Caco-2 (cell line): ENCODE data around the gene ERFE. TPM values are rescaled to one million over a fixed set of nuclear protein-coding genes. Genes with fewer than 3 reads are reported as not detected.

Experiments used
- BruUV-seq: library from RNA; stranded (reverse); fragments of 400-500 nt; replicated peaks from 2 replicates; lab custom pipeline; 2021; lab: Mats Ljungman, UMichigan
- CTCF ChIA-PET: fragments of 300-600 bp; sonication (Branson Sonifier 250); formaldehyde crosslinking; loops from one replicate; lab custom pipeline; 2022; ENCODE audit warnings: antibody characterized with exemption; lab: Charles Lee
- POLR2A ChIA-PET: fragments of 300-600 bp; sonication (Branson Sonifier 250); formaldehyde crosslinking; loops from one replicate; lab custom pipeline; 2022; ENCODE audit warnings: antibody characterized with exemption; lab: Charles Lee
- DNase-seq, 2 experiments: peaks; one replicate each; pipeline versions ENCODE4 v3.0.0 to v3.0.0-alpha.2; 2020 to 2022
- H3K27me3 ChIP-seq: replicated peaks from 2 replicates; pipeline ENCODE4 v1.6.0; 2011; ENCODE audit warnings: low read length; ENCODE audit not compliant: control insufficient read depth, insufficient read depth
- H3K36me3 ChIP-seq: 2 replicates; pipeline ENCODE4 v1.5.1; 2011; ENCODE audit warnings: low read length; ENCODE audit not compliant: control insufficient read depth, insufficient read depth
- H3K4me1 ChIP-seq: fragments of 250-450 bp; sonication (Bioruptor Pico); 2 replicates; pipeline ENCODE4 v1.5.1; 2020; ENCODE audit warnings: mild to moderate bottlenecking
- H3K4me3 ChIP-seq: 2 replicates; pipeline ENCODE4 v1.5.1; 2011; ENCODE audit warnings: low read depth, mild to moderate bottlenecking, control low read depth, low read length
- H3K9me3 ChIP-seq: fragments of 250-450 bp; sonication (Bioruptor Pico); 2 replicates; pipeline ENCODE4 v1.5.1; 2020; ENCODE audit warnings: mild to moderate bottlenecking, moderate library complexity
- H3K27ac Mint-ChIP-seq: one replicate; pipeline ENCODE4 v1.8.0; 2022; ENCODE audit warnings: mixed read lengths; ENCODE audit not compliant: unreplicated experiment
- H3K27me3 Mint-ChIP-seq: one replicate; pipeline ENCODE4 v1.8.0; 2022; ENCODE audit warnings: mixed read lengths; ENCODE audit not compliant: insufficient read depth, unreplicated experiment
- H3K36me3 Mint-ChIP-seq: one replicate; pipeline ENCODE4 v1.8.0; 2022; ENCODE audit warnings: mild to moderate bottlenecking, mixed read lengths; ENCODE audit not compliant: insufficient read depth, unreplicated experiment
- H3K4me1 Mint-ChIP-seq: one replicate; pipeline ENCODE4 v1.8.0; 2022; ENCODE audit warnings: low read depth, mixed read lengths; ENCODE audit not compliant: unreplicated experiment
- H3K4me3 Mint-ChIP-seq: one replicate; pipeline ENCODE4 v1.8.0; 2022; ENCODE audit warnings: mild to moderate bottlenecking, moderate library complexity, mixed read lengths; ENCODE audit not compliant: unreplicated experiment
- H3K9me3 Mint-ChIP-seq: one replicate; pipeline ENCODE4 v1.8.0; 2022; ENCODE audit warnings: mixed read lengths; ENCODE audit not compliant: unreplicated experiment
- intact Hi-C: fragments of 100-400 bp; cut with micrococcal nuclease; formaldehyde crosslinking; loops from one replicate; pipeline ENCODE4 v1.10.0; 2022; ENCODE audit not compliant: unreplicated experiment
- total RNA-seq: library from RNA; stranded (reverse); gene quantifications from 2 replicates; pipeline ENCODE4 v1.2.3, GENCODE V29; 2022
- TF ChIP-seq, protein P1 (sequence below), 2 experiments: fragments of 200-600 bp in 1 of 2; IDR thresholded peaks; 1 replicate in 1 of 2; 2 replicates in 1 of 2; pipeline versions ENCODE4 v1.5.1 to v1.8.0; 2011 to 2022; ENCODE audit warnings: antibody characterized with exemption in 1 of 2, control low read depth in 1 of 2, inconsistent platforms in 1 of 2, low read depth in 1 of 2, low read length in 1 of 2, mild to moderate bottlenecking in 1 of 2, moderate library complexity in 1 of 2; ENCODE audit not compliant: insufficient read depth in 1 of 2, severe bottlenecking in 1 of 2, unreplicated experiment in 1 of 2

The ERFE gene
- total RNA-seq, 1 experiment from 2014 or later = 1.4 TPM

DNA sequence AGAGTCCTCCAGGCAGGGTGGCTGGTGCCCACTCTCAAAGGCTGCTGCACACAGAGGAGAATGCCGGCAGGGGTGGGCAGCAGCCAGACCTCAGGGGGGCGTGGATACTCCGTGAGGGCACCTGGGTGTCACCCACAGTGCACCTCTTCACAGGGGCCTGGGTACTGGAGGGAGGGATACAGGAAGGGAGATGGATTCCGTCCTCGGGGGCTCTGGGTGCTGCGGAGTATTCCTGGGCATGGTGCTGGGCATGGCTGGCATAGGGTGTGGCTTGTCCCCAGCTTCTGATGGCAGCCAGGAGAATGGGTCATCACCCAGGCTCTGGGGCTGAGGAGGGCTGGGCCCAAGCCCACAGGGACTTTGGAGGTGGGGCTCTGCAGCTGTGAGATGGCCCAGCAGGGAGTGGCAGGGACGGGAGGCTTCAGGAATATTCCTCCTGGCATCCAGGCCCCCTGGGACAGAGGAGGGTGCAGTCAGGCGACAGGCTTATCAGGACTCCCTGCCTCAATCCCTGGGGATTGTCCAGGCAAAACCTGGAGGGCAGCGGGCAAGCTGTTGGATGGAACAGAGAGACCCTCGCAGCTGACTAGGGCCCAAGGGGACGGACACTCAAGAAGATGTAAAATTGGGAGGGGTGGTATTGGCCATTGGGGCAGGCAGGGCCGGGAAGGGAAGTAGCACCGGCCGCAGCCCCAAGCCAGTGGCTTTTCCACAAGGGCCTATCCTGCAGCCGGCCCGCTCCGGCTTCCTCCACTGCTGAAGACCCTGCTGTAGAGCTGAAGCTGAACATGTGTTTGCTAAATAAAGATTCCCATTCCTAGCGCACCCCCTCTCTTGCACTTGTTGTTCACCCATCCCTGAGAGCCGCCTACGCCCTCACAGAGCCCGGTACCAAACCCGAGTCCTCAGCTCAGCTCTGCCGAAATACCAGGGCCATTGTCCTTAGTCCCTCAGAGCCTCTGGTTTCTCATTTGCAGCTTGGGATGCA, 26.0 kb upstream of the ERFE start:
- POLR2A ChIA-PET = no interaction called here

DNA sequence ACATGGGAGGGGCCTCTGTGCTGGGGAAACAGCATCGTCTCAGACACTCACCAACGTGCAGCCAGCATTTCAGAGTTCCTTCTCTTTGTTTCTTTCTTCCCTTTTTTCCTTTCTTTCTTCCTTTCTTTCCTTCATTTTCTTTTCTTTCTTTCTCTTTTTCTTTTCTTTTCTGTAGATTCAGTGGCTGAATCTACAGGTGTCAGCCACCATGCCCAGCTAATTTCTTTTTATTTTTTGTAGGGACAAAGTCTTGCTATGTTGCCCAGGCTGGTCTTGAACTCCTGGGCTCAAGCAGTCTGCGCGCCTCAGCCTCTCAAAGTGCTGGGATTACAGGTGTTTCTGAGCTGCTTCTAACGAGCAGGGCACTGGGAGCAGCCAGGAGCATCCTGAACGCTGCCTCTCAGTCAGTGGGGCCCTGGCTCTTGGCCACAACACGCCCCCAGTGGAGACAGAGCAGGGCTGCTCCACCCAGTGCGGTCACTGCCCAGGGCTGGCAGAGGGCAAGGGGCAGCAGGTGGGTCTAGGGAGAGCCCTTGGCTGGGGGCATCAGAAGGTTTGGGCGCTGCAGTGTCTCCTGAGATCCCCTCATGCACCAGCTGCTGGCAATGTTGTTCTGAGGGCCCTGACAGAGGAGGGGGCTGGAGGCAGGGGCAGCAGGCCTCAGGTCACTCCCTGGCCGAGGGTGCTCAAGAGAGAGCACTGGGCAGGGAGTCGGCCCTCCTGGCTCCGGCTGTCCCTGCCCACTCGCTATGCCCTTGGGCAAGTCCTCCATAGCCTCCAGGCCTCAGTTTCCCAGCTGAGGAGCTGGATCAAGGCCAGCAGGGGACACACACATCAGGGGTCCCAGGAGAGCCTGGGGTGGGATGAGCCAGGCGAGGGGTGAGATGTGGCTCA, 25.0 kb upstream of the ERFE start:
- intact Hi-C loops = no loop called here
- TF ChIP-seq, protein P1, sequence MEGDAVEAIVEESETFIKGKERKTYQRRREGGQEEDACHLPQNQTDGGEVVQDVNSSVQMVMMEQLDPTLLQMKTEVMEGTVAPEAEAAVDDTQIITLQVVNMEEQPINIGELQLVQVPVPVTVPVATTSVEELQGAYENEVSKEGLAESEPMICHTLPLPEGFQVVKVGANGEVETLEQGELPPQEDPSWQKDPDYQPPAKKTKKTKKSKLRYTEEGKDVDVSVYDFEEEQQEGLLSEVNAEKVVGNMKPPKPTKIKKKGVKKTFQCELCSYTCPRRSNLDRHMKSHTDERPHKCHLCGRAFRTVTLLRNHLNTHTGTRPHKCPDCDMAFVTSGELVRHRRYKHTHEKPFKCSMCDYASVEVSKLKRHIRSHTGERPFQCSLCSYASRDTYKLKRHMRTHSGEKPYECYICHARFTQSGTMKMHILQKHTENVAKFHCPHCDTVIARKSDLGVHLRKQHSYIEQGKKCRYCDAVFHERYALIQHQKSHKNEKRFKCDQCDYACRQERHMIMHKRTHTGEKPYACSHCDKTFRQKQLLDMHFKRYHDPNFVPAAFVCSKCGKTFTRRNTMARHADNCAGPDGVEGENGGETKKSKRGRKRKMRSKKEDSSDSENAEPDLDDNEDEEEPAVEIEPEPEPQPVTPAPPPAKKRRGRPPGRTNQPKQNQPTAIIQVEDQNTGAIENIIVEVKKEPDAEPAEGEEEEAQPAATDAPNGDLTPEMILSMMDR (IDR thresholded peaks at IDR 0.05; ENCODE audit: insufficient read depth in 1 of 2, low read depth in 1 of 2, low read length in 1 of 2, severe bottlenecking in 1 of 2, unreplicated experiment in 1 of 2) = peak in 1 of 2 experiments; percentile 13
- H3K27me3 Mint-ChIP-seq = no peaks in the 10 kb centered on the region
- H3K9me3 Mint-ChIP-seq = no peaks in the 10 kb centered on the region
- H3K27ac Mint-ChIP-seq = no peak overlapping the region
- no peaks in the 10 kb centered on the region for H3K27me3 ChIP-seq
- no peaks in the 10 kb centered on the region for H3K9me3 ChIP-seq
- DNase-seq = peak in 1 of 2 experiments; percentile 22
- no peaks in the 10 kb centered on the region for H3K36me3 ChIP-seq
- no peak overlapping the region for H3K4me3 ChIP-seq
- no TSS peak for BruUV-seq
- ChIA-PET POLR2A (no interaction called here), CTCF (interaction anchor here (0.7 to 1.8 kb wide), 2 partner anchors 13 to 275 kb away, joined by 3 to 5 read pairs; no protein-coding TSS in a partner anchor)
- no peaks in the 10 kb centered on the region for H3K36me3 Mint-ChIP-seq
- H3K4me3 Mint-ChIP-seq = no peak overlapping the region
- H3K4me1 Mint-ChIP-seq = no peaks in the 10 kb centered on the region
- H3K4me1 ChIP-seq = no peaks in the 10 kb centered on the region

More for the DNA sequence above, 26.0 kb upstream of the ERFE start:
- Histone ChIP-seq H3K4me1 (no peaks in the 10 kb centered on the region), H3K9me3 (no peaks in the 10 kb centered on the region), H3K27me3 (no peaks in the 10 kb centered on the region), H3K36me3 (no peaks in the 10 kb centered on the region), H3K4me3 (no peak overlapping the region)
- Mint-ChIP-seq H3K9me3 (no peaks in the 10 kb centered on the region), H3K27me3 (no peaks in the 10 kb centered on the region), H3K4me1 (no peaks in the 10 kb centered on the region), H3K27ac (no peak overlapping the region), H3K36me3 (no peaks in the 10 kb centered on the region), H3K4me3 (no peak overlapping the region)
- intact Hi-C loops = no loop called here
- DNase-seq = no peak
- CTCF ChIA-PET = interaction anchor here (0.7 to 1.8 kb wide), 2 partner anchors 12 to 274 kb away, joined by 3 to 5 read pairs; no protein-coding TSS in a partner anchor
- no TSS peak for BruUV-seq
- TF ChIP-seq, protein P1 (IDR thresholded peaks at IDR 0.05; ENCODE audit: insufficient read depth in 1 of 2, low read depth in 1 of 2, low read length in 1 of 2, severe bottlenecking in 1 of 2, unreplicated experiment in 1 of 2) = no peak

DNA sequence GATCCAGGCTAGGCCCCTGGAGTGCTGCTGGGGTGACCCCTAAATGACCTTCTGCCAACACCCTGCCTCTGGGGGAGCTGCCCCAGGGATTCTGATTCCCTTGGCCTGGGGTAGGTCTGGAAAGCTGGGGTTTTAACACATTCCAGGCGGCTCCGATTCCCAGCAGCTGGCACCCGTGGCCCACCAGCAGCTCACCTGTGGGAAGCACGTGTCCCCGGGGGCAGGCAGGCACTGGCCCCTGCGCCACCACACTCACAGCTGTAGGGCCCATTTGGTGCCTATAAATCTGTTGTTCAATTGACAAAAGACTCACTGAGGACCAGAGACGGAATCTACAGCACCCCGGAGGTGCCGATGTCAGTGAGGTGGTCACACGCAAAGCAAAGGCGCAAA, 24.4 kb upstream of the ERFE start:
- no peaks in the 10 kb centered on the region for H3K27me3 Mint-ChIP-seq
- DNase-seq = no peak
- Histone ChIP-seq H3K4me1 (no peaks in the 10 kb centered on the region), H3K4me3 (no peak overlapping the region), H3K27me3 (no peaks in the 10 kb centered on the region), H3K36me3 (no peaks in the 10 kb centered on the region), H3K9me3 (no peaks in the 10 kb centered on the region)
- no peaks in the 10 kb centered on the region for H3K36me3 Mint-ChIP-seq
- intact Hi-C loops = no loop called here
- no peak overlapping the region for H3K27ac Mint-ChIP-seq
- ChIA-PET POLR2A (no interaction called here), CTCF (interaction anchor here (1.8 kb wide), 1 partner anchor 13 kb away, joined by 5 read pairs; no protein-coding TSS in a partner anchor)
- no peaks in the 10 kb centered on the region for H3K4me1 Mint-ChIP-seq
- no TSS peak for BruUV-seq
- H3K9me3 Mint-ChIP-seq = no peaks in the 10 kb centered on the region
- no peak overlapping the region for H3K4me3 Mint-ChIP-seq
- TF ChIP-seq, protein P1 (IDR thresholded peaks at IDR 0.05; ENCODE audit: insufficient read depth in 1 of 2, low read depth in 1 of 2, low read length in 1 of 2, severe bottlenecking in 1 of 2, unreplicated experiment in 1 of 2) = no peak
